ENCODE measurements around the gene PTPN6. TPM values are rescaled to one million over a fixed set of nuclear protein-coding genes. Genes with fewer than 3 reads are reported as not detected.
A peak's percentile ranks its signal among the peaks of the same experiment; 100 is the strongest.

Gene PTPN6
- total and polyA plus RNA-seq, 2 of the 13 experiments (the other 11 are each of a cell fraction or from before 2014, with no cell fraction given): 10.5 to 10.6 TPM

DNA sequence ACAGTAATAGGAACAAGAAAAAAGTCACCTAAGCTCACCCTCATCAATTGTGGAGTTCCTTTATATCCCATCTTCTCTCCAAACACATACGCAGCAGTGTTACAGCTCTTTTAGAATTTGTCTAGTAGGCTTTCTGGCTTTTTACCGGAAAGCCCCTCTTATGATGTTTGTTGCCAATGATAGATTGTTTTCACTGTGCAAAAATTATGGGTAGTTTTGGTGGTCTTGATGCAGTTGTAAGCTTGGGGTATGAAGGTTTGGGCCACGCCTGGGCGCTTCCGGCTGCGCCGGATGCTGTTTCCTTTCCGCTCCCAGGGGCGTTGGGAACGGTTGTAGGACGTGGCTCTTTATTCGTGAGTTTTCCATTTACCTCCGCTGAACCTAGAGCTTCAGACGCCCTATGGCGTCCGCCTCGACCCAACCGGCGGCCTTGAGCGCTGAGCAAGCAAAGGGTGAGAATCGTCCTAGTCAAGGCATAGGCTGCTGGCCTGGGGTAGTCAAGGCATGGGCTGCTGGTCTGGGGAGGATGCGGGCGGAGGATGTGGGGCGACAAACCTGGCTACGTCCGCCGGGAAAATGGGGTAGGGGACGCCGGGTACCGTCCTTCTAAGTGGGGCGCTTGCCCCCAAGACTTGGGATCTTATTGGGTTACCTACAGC lies 7.3 kb upstream of the PTPN6 start, which contains the start of the genes C12orf57 and RNU7-1 (continued):
- no peak for TF ChIP-seq PREB (CRISPR knock-in tag; IDR thresholded peaks at IDR 0.05)
- TF ChIP-seq ZNF24 (IDR thresholded peaks at IDR 0.05): no peak
- peak; percentile 75 for TF ChIP-seq MAFF (IDR thresholded peaks at IDR 0.05; ENCODE audit: low read depth, low read length)
- 0 out of 2 replicates have a peak, but pooled peaks have one; percentile 25 for TF ChIP-seq PCBP1 (IDR thresholded peaks at IDR 0.05; ENCODE audit: borderline replicate concordance, low read depth, low read length)
- no peak for TF ChIP-seq NBN (conservative IDR thresholded peaks at IDR 0.05)
- TF ChIP-seq TCF7 (IDR thresholded peaks at IDR 0.05; ENCODE audit: low read depth): no peak
- peak; percentile 10; the same call in 1 of the 2 replicates for TF ChIP-seq ZNF333 (CRISPR knock-in tag; IDR thresholded peaks at IDR 0.05; ENCODE audit: borderline replicate concordance)
- TF ChIP-seq ZNF709 (CRISPR knock-in tag; IDR thresholded peaks at IDR 0.05): peak; percentile 84; the same call in 1 of the 2 replicates
- peak; percentile 66; the same call in 1 of the 2 replicates for TF ChIP-seq MIER3 (CRISPR knock-in tag; IDR thresholded peaks at IDR 0.05; ENCODE audit: borderline replicate concordance)
- TF ChIP-seq NFRKB (IDR thresholded peaks at IDR 0.05): no peak
- TF ChIP-seq, protein P1, sequence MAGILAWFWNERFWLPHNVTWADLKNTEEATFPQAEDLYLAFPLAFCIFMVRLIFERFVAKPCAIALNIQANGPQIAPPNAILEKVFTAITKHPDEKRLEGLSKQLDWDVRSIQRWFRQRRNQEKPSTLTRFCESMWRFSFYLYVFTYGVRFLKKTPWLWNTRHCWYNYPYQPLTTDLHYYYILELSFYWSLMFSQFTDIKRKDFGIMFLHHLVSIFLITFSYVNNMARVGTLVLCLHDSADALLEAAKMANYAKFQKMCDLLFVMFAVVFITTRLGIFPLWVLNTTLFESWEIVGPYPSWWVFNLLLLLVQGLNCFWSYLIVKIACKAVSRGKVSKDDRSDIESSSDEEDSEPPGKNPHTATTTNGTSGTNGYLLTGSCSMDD (CRISPR knock-in tag; IDR thresholded peaks at IDR 0.05): no peak
- TF ChIP-seq KAT7 (CRISPR knock-in tag; IDR thresholded peaks at IDR 0.05; ENCODE audit: borderline replicate concordance): no peak; the same call in 1 of the 2 replicates
- TF ChIP-seq ZZZ3 (CRISPR knock-in tag; IDR thresholded peaks at IDR 0.05; ENCODE audit: borderline replicate concordance): peak; percentile 76; the same call in 1 of the 2 replicates
- TF ChIP-seq BHLHE40 (IDR thresholded peaks at IDR 0.05; ENCODE audit: low read length): no peak
- no peak for TF ChIP-seq ZNF660 (CRISPR knock-in tag; IDR thresholded peaks at IDR 0.05; ENCODE audit: borderline replicate concordance, low read depth)
- peak; percentile 97 for TF ChIP-seq ZNF792 (CRISPR knock-in tag; IDR thresholded peaks at IDR 0.05)
- no peak for TF ChIP-seq U2AF1 (optimal IDR thresholded peaks at IDR 0.05; ENCODE audit: low read depth, low read length)
- TF ChIP-seq GTF3A (CRISPR knock-in tag; conservative IDR thresholded peaks at IDR 0.05): peak; percentile 15; the same call in 1 of the 2 replicates
- no peak for TF ChIP-seq ZNF251 (CRISPR knock-in tag; IDR thresholded peaks at IDR 0.05)
- TF ChIP-seq BORCS8-MEF2B (CRISPR knock-in tag; IDR thresholded peaks at IDR 0.05): peak; percentile 58
- peak; percentile 84 for TF ChIP-seq ZNF205 (CRISPR knock-in tag; IDR thresholded peaks at IDR 0.05)
- TF ChIP-seq ZIK1 (CRISPR knock-in tag; IDR thresholded peaks at IDR 0.05; ENCODE audit: borderline replicate concordance, low read depth): peak; percentile 70; the same call in 1 of the 2 replicates
- TF ChIP-seq FOXK1 (CRISPR knock-in tag; IDR thresholded peaks at IDR 0.05; ENCODE audit: borderline replicate concordance, low read depth): peak; percentile 53; the same call in 1 of the 2 replicates
- no peak; the same call in 1 of the 2 replicates for TF ChIP-seq SALL2 (CRISPR knock-in tag; IDR thresholded peaks at IDR 0.05)
- peak; percentile 85; the same call in 1 of the 2 replicates for TF ChIP-seq MIER2 (CRISPR knock-in tag; IDR thresholded peaks at IDR 0.05)
- TF ChIP-seq ZNF225 (CRISPR knock-in tag; IDR thresholded peaks at IDR 0.05): no peak
- TF ChIP-seq RARG (CRISPR knock-in tag; IDR thresholded peaks at IDR 0.05; ENCODE audit: low read depth): no peak
